T-helper 1 cell treated with Interleukin-12 subunit alpha and Interleukin-12 subunit beta and Interleukin-4 antibody, amounts not matched to agents 30 μg/mL and 1 μg/mL, for 36 hours (primary cell): ENCODE results near the gene SLIT3.

Source experiments
- H3K27ac Mint-ChIP-seq: one replicate; pipeline ENCODE4 v1.8.0; 2021; ENCODE audit warnings: mild to moderate bottlenecking, mixed read lengths
- H3K27me3 Mint-ChIP-seq: one replicate; pipeline ENCODE4 v1.8.0; 2021; ENCODE audit warnings: low read depth, mixed read lengths
- H3K36me3 Mint-ChIP-seq: one replicate; pipeline ENCODE4 v1.8.0; 2021; ENCODE audit warnings: low read depth, mixed read lengths
- H3K4me1 Mint-ChIP-seq: one replicate; pipeline ENCODE4 v1.8.0; 2021; ENCODE audit warnings: low read depth, mixed read lengths
- H3K4me3 Mint-ChIP-seq: one replicate; pipeline ENCODE4 v1.8.0; 2021; ENCODE audit warnings: mild to moderate bottlenecking, moderate library complexity, mixed read lengths
- H3K9me3 Mint-ChIP-seq: one replicate; pipeline ENCODE4 v1.8.0; 2021; ENCODE audit warnings: mixed read lengths

The SLIT3 gene

DNA sequence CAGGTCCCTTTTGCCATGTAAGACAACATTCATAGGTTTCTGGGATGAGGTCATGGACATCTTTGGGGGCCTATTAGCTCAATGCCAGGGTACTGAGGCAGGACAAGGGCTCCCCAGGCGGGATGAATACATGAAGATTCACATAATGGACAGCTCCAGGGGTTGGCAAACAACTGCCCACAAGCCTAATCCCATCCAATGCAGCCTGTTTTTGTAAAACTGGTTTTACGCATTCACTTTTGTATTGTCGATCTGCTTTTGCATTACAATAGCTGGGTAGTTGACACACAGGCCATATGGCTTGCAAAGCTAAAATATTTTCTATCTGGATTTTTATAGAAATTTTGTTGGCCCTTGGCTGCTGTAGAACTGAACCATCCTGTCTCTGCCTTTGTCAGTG is 473.3 kb downstream of the SLIT3 start:
- no peaks in the 10 kb centered on the region for H3K9me3 Mint-ChIP-seq
- no peak overlapping the region for H3K27ac Mint-ChIP-seq
- H3K4me3 Mint-ChIP-seq: no peak overlapping the region

DNA sequence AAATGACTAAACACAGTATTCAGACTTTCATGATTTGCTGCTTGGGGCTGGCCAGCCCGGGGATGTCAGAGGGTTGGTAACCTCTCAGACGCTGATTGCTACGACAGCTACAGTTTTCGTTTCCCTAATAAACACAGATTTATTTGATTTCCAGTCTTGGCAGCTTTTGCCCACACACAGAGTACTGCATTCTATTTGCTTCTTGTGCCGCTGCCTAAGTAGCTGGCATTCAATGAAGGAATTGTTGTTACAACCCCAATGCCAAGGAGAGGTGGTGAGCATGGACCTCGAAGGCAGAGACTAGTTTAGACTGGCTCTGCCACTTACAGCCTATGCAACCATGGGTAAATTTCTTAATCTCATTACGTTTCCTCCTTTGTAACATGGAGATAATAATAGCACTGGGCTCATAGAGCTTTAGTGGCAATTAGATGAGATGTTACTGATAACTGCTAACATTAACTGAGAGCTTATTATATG is 474.7 kb downstream of the SLIT3 start:
- Mint-ChIP-seq H3K27ac (no peak overlapping the region), H3K9me3 (no peaks in the 10 kb centered on the region), H3K36me3 (no peaks in the 10 kb centered on the region), H3K4me1 (peaks cover 5% of the 10 kb centered on the region), H3K27me3 (peaks cover 8% of the 10 kb centered on the region), H3K4me3 (no peak overlapping the region)

More for the DNA sequence above, 473.3 kb downstream of the SLIT3 start:
- peaks cover 5% of the 10 kb centered on the region for H3K4me1 Mint-ChIP-seq
- H3K27me3 Mint-ChIP-seq: peaks cover 8% of the 10 kb centered on the region
- no peaks in the 10 kb centered on the region for H3K36me3 Mint-ChIP-seq

DNA sequence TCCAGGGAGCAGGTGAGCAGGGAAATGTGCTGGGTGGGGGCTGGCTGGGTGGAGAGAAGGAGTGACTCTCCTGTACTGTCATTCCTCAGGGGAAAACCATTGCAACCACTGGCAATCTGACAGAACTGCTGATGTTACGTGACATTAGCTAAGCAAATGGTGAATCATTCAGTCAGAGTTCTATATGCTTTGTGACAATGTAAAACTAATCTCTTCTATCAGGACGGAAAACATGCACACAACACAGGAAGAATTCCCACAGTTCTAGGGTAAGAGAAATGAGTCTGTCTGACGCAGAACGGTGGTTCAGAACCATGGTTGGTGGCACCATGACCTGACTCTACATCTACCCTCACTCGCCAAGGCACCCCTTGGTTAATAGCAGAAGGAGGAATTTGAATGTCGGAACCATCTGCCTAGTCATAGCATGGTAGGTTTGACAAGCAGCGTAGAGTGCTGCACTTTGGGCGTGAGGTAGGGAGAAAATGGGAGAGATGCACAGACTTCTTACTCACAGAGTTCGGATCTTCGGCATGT is 478.1 kb downstream of the SLIT3 start:
- Mint-ChIP-seq H3K4me3 (no peak overlapping the region), H3K27ac (no peak overlapping the region), H3K36me3 (no peaks in the 10 kb centered on the region), H3K4me1 (peaks cover 5% of the 10 kb centered on the region), H3K27me3 (peaks cover 9% of the 10 kb centered on the region), H3K9me3 (no peaks in the 10 kb centered on the region)

DNA sequence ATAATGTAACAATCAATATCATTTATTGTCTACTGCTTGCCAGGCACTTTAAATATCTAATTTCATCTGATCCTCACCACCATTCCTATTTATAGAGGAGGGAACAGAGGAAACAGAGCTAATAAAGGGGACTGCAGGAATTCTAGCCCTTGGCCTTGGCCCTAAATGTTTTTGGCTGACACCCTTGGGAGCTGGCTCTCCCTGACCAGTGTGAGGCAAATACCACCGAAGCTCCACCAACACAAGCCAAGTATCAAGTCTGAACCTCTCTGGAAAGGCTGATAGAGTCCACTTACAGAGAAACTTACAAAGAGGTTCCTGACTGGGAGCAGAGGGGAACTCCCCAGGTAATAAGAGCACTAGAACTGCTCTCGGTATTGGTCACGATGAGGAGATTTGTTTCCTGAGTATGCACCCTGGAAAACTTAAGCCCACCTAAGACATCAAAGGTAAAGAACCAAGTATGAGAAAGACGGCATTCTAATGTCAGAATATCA is 478.6 kb downstream of the SLIT3 start:
- Mint-ChIP-seq H3K4me1 (peaks cover 5% of the 10 kb centered on the region), H3K27ac (no peak overlapping the region), H3K4me3 (no peak overlapping the region), H3K36me3 (no peaks in the 10 kb centered on the region), H3K9me3 (no peaks in the 10 kb centered on the region), H3K27me3 (peaks cover 9% of the 10 kb centered on the region)

DNA sequence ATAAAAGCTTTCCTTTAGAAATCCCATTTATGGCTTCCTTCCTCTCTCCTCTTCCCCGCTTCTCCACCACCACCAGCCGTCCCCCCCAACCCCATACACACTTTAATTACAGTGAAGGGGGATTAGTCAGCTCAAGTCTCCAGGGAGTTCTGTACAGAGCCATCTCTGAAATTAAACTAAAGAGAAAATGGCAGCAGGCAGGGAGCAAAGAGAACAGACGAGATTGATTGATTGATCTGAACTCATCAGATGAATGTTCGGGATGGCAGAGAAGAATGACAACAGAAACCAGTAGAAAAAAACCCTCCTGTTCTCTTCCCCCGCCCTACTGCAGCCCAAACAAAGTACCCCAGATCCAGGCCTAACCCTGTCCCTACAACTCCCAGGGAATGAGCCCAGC is 480.1 kb downstream of the SLIT3 start:
- Mint-ChIP-seq H3K27me3 (peaks cover 9% of the 10 kb centered on the region), H3K9me3 (no peaks in the 10 kb centered on the region), H3K36me3 (no peaks in the 10 kb centered on the region), H3K27ac (no peak overlapping the region), H3K4me3 (no peak overlapping the region), H3K4me1 (peaks cover 5% of the 10 kb centered on the region)

DNA sequence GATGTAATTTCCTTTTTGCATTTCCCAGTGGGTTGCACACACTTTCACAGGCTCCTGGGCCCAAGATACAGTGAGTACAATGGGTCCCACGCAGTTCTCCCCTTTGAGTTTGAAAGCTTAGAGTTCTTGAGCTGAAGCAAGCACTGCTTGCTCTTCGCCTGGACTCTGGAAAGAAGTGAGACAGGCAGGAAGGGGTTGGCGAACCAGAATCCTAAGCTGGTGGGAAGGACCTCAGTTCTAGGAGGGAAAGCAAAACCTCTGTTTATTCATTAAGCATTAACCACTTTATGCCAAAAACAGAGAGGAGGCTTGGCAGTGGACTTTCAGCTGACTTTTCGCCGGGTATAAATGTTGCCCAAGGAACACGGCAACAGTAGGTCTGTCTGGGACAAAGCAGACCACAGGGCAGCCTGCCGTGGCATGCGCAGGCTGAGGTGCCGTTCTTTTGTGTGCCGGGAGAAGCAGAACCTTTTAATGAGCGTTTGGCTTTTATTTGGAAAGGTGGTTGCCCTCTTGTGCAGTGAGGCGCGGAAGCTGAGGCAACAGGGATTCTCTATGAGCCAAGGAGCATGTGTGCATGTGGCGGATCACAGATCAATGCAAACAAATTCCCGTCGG is 481.8 kb downstream of the SLIT3 start:
- H3K4me3 Mint-ChIP-seq: no peak overlapping the region
- peaks cover 9% of the 10 kb centered on the region for H3K27me3 Mint-ChIP-seq
- no peaks in the 10 kb centered on the region for H3K36me3 Mint-ChIP-seq
- H3K4me1 Mint-ChIP-seq: peaks cover 5% of the 10 kb centered on the region
- no peak overlapping the region for H3K27ac Mint-ChIP-seq
- H3K9me3 Mint-ChIP-seq: no peaks in the 10 kb centered on the region

DNA sequence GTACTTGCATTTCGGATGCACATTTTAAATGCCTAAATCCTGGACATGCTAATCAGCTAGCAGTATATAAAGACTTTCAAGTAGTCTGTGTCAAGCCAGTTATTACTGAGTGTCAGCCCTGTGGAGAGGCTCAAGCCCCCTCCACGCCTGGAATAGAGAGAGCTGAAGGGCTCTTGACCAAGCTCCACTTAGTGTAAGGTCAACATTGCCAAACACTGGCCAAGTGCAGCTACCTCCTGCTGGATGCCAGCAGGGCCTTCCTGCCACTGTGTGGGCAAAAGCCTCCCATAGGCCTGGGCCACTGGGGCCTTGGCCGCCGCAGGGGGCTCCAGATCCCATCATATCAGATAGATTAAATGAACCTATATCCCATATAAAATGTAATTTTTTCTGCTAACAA is 482.4 kb downstream of the SLIT3 start:
- H3K27ac Mint-ChIP-seq: no peak overlapping the region
- peaks cover 9% of the 10 kb centered on the region for H3K27me3 Mint-ChIP-seq
- no peaks in the 10 kb centered on the region for H3K9me3 Mint-ChIP-seq
- no peaks in the 10 kb centered on the region for H3K36me3 Mint-ChIP-seq
- H3K4me1 Mint-ChIP-seq: peaks cover 5% of the 10 kb centered on the region
- no peak overlapping the region for H3K4me3 Mint-ChIP-seq

DNA sequence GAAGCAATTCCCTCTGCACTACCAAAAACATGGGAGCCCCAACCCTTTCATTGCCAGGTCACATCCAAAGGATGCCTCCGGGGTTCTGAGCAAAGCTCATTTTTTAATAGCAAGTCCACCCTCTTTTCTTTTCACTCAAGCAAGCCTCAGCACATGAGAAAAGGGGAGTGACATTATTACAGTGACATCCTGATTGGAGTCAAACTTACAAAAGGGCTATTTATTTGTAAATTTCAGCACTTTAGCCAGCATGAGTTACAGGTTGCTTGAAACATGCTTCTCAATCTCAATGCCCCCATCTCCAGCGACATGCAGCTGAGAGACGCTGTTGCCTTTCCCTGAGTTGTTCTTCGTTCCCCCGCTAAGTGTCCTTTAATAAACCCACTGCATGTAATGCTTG is 483.3 kb downstream of the SLIT3 start:
- no peaks in the 10 kb centered on the region for H3K36me3 Mint-ChIP-seq
- no peaks in the 10 kb centered on the region for H3K9me3 Mint-ChIP-seq
- no peak overlapping the region for H3K27ac Mint-ChIP-seq
- H3K4me1 Mint-ChIP-seq: no peaks in the 10 kb centered on the region
- H3K27me3 Mint-ChIP-seq: peaks cover 5% of the 10 kb centered on the region
- H3K4me3 Mint-ChIP-seq: no peak overlapping the region

DNA sequence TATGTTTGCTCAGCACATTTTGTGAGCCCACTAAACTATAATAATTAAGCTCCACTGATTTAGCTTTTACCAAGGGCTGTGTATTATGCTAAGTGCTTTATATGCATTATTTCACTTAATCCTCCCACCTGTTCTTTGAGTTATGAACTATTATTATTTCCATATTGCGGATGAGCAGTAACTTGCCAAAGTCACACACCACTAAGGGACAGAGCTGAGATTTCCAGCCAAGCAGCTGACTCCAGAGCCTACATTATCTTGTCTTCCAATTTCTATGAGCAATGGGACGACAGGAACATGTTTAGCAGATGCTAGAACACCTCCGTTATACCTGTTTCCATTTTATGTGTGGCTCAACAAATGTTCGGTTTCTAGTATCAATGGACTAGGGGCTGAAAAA is 484.3 kb downstream of the SLIT3 start:
- Mint-ChIP-seq H3K9me3 (no peaks in the 10 kb centered on the region), H3K36me3 (no peaks in the 10 kb centered on the region), H3K27ac (no peak overlapping the region), H3K4me1 (no peaks in the 10 kb centered on the region), H3K4me3 (no peak overlapping the region), H3K27me3 (peaks cover 5% of the 10 kb centered on the region)

DNA sequence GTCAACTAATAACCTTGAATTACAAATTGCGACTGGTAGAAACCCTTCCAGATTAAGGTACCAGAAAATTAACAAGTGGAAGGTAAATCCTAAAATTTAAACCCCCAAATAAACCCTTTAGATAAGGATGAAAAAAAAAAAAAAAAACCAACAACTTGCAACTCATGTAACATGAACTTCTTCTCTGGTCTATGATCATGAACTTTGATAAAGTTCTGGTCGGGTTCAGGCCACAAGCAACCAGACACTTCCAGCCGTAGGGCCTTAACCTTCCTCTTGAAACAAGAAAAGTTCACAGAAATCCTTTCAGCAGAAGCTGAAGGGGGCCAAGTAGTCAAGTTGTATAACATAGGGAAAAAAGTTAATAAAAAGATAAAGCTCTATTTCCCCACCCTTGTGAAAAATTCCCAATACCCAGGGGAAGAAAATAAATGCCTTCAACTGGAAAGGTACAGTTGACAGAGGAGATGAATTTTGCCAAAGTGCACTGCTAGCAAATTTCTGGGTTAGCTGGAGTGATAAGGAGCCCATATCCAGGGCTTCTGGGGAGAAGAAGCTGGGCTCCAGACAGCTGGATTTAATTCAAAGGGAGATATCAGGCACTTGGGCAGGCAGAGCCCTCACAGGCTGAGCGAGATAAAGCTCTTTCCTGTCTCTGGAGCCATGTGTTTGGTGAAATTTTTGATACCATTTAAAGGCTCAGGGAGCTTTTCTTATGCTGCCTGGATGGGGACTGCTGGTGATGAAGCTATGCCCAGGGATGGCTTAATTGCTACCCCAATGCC is 487.6 kb downstream of the SLIT3 start:
- no peaks in the 10 kb centered on the region for H3K36me3 Mint-ChIP-seq
- no peaks in the 10 kb centered on the region for H3K27me3 Mint-ChIP-seq
- no peak overlapping the region for H3K27ac Mint-ChIP-seq
- no peaks in the 10 kb centered on the region for H3K4me1 Mint-ChIP-seq
- H3K4me3 Mint-ChIP-seq: no peak overlapping the region
- no peaks in the 10 kb centered on the region for H3K9me3 Mint-ChIP-seq

DNA sequence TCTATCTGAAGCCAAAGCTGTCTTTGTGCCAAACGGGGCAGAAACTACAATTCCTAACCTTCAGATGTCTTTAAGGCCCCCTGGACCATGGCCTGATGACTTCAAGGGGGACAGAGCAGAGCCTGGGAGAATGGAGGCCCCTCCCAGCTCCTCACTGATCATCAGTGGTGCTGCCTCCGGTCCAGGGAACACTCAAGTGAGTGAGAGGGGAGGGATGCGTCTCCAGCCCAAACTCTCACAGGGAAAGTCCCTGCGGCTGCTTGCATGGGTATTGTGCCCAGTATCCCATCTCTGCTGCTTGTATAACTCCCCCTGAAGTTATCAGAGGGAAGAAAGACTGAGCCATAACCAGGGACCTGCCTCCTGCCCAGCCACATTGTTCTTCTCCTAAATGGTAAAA is 490.3 kb downstream of the SLIT3 start:
- Mint-ChIP-seq H3K4me1 (no peaks in the 10 kb centered on the region), H3K36me3 (no peaks in the 10 kb centered on the region), H3K4me3 (no peak overlapping the region), H3K9me3 (no peaks in the 10 kb centered on the region), H3K27ac (no peak overlapping the region), H3K27me3 (no peaks in the 10 kb centered on the region)

DNA sequence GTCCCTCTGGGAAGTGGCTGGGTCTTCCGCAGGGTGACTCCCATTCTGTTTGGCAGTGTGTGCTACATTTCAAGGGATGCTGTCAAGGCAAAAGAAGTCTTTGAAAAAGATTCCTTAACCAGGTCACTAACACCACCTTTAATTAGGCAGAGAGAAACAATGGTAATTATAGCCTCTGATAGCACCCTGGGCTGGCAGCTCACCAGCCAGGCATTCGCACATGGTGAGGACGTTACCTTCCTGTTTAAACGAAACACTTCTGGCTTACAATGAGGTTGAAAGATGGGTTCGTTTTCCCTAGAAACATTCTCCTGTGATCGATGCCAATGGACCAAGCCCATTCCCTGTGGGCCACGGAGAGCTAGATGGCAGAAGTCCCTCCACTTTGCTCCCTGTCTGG is 491.7 kb downstream of the SLIT3 start:
- no peak overlapping the region for H3K4me3 Mint-ChIP-seq
- H3K27ac Mint-ChIP-seq: no peak overlapping the region
- H3K27me3 Mint-ChIP-seq: no peaks in the 10 kb centered on the region
- no peaks in the 10 kb centered on the region for H3K4me1 Mint-ChIP-seq
- H3K9me3 Mint-ChIP-seq: no peaks in the 10 kb centered on the region
- no peaks in the 10 kb centered on the region for H3K36me3 Mint-ChIP-seq

DNA sequence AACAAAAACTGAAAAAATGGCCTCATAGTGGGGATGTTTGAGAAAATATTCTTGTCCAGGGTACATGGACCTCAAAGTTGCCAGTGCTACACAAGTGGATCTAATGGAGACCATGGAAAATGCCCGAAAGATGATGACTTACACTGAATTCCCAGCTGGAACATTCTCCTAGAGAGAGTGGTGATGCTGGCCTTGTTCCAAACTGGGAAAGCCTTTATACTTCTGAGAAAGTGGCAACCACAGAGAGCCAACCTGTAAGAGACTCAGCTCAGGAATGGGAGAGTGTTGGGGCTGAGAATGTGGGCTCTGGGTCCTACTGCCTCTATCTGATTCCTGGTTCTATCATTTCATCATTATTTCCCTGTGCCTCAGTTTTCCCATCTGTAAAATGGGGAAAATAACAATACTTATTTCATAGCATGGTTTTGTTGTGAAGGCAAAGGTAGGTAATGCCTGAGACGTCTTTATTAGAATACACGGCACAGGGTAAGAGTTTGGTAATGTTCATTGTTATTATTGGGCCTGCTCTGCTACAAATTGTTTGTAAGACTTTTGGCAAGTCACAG is 492.8 kb downstream of the SLIT3 start:
- no peaks in the 10 kb centered on the region for H3K9me3 Mint-ChIP-seq
- peaks cover 3% of the 10 kb centered on the region for H3K27me3 Mint-ChIP-seq
- H3K4me3 Mint-ChIP-seq: no peak overlapping the region
- no peaks in the 10 kb centered on the region for H3K4me1 Mint-ChIP-seq
- no peak overlapping the region for H3K27ac Mint-ChIP-seq
- H3K36me3 Mint-ChIP-seq: no peaks in the 10 kb centered on the region

DNA sequence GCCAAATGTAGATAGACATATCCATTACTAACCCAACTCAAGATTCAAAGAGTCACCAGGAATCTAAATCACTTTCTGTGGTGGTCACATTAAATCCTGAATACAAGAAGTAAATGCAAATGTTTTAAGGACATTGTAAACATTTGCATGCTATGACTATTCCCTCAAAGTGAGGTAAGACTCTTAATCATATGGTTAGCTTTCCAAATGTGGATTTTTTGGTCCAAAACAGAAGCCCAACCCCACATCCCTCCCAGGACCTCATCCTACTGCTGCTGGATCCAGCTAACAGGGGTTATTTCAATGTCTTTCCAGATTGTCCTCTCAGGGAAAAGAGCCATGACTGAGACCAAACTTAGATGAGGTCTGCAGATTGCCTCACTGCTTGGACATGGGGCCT is 493.7 kb downstream of the SLIT3 start:
- Mint-ChIP-seq H3K27me3 (peaks cover 3% of the 10 kb centered on the region), H3K4me3 (no peak overlapping the region), H3K9me3 (no peaks in the 10 kb centered on the region), H3K36me3 (no peaks in the 10 kb centered on the region), H3K27ac (no peak overlapping the region), H3K4me1 (peaks cover 3% of the 10 kb centered on the region)

DNA sequence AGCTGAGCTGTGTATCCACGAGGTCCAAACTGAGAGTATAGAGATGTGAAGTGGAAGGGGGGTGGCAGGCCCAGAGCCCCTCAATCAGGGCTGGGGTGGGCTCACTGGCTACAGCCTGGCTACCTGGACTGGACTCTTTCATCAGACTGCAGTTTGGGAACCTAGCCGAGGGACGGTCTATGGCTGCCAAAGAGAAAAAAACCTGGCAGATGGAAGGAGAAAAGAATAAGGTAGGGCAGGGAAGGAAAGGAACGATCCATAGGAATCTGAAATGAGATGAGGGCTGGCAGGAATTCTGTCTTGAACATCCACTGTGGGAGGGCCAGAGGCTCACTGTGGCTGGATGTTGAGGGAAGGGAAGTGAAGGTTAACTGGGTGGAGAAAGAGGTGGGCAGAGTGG is 497.4 kb downstream of the SLIT3 start:
- Mint-ChIP-seq H3K9me3 (no peaks in the 10 kb centered on the region), H3K27ac (no peak overlapping the region), H3K4me3 (no peak overlapping the region)

More for the DNA sequence above, 497.4 kb downstream of the SLIT3 start:
- Mint-ChIP-seq H3K27me3 (peaks cover 3% of the 10 kb centered on the region), H3K36me3 (no peaks in the 10 kb centered on the region), H3K4me1 (peaks cover 10% of the 10 kb centered on the region)
